ENCODE results near the gene ARHGAP27. TPM values are rescaled to one million over a fixed set of nuclear protein-coding genes. Genes with fewer than 3 reads are reported as not detected.

ARHGAP27 gene
- total and polyA plus RNA-seq, 9 of the 15 experiments (the other 6 are each of a cell fraction or from before 2014, with no cell fraction given): 0.04 to 4.6 (median 2.1) TPM

- TF ChIP-seq ARID3B (CRISPR knock-in tag; IDR thresholded peaks at IDR 0.05; ENCODE audit: borderline replicate concordance) (no peak), VEZF1 (CRISPR knock-in tag; IDR thresholded peaks at IDR 0.05) (peak; percentile 42), CTBP1 (IDR thresholded peaks at IDR 0.05; ENCODE audit: borderline replicate concordance) (0 out of 2 replicates have a peak, but pooled peaks have one; percentile 36), KDM5B (IDR thresholded peaks at IDR 0.05; ENCODE audit: insufficient replicate concordance, low read depth, low read length) (peak; percentile 42), SIN3B (IDR thresholded peaks at IDR 0.05; ENCODE audit: low read depth) (no peak), ZBTB33 (CRISPR knock-in tag; IDR thresholded peaks at IDR 0.05) (0 out of 2 replicates have a peak, but pooled peaks have one; percentile 40), NRF1 (conservative IDR thresholded peaks at IDR 0.05 in 1 of 2, IDR thresholded peaks at IDR 0.05 in 1 of 2) (peak; percentile 73 to 79), XRCC4 (IDR thresholded peaks at IDR 0.05; ENCODE audit: extremely low read depth, insufficient read depth, insufficient read length) (no peak), IRF1 (CRISPR knock-in tag; IDR thresholded peaks at IDR 0.05; ENCODE audit: borderline replicate concordance) (no peak), PCBP1 (IDR thresholded peaks at IDR 0.05; ENCODE audit: low read depth, low read length, poor library complexity, severe bottlenecking) (peak; percentile 17), CTCFL (IDR thresholded peaks at IDR 0.05; ENCODE audit: borderline replicate concordance, insufficient read depth, low read depth, low read length, poor library complexity, severe bottlenecking) (no peak), NBN (IDR thresholded peaks at IDR 0.05; ENCODE audit: low read depth) (no peak), RBM39 (optimal IDR thresholded peaks at IDR 0.05; ENCODE audit: low read depth, low read length) (no peak), KLF6 (CRISPR knock-in tag; IDR thresholded peaks at IDR 0.05; ENCODE audit: borderline replicate concordance) (no peak), OTX1 (CRISPR knock-in tag; IDR thresholded peaks at IDR 0.05) (no peak), ARHGAP35 (IDR thresholded peaks at IDR 0.05; ENCODE audit: partially characterized antibody) (no peak), SRSF9 (IDR thresholded peaks at IDR 0.05; ENCODE audit: borderline replicate concordance, low read depth, low read length) (no peak), ZBTB7A (IDR thresholded peaks at IDR 0.05; ENCODE audit: borderline replicate concordance, control insufficient read depth, low read depth, low read length) (peak; percentile 85)
Measured at GRCh38 chr17:45431531-45432404, 902 bp downstream of the ARHGAP27 start (continued).
